ENCODE data around the gene ZC3H12A.

ZC3H12A gene

GRCh38 chr1:37478451-37478881 is 4.1 kb downstream of the ZC3H12A start:
- H3K4me3 ChIP-seq (ENCODE audit: insufficient read length, low read depth) = no peak overlapping the region
- H3K9me3 ChIP-seq (ENCODE audit: insufficient read depth, low read length) = no peaks in the 10 kb centered on the region
- TF ChIP-seq ZNF274 (IDR thresholded peaks at IDR 0.05; ENCODE audit: low read depth, low read length) (no peak), YY1 (IDR thresholded peaks at IDR 0.05; ENCODE audit: insufficient read depth, insufficient read length) (no peak), SUZ12 (IDR thresholded peaks at IDR 0.05; ENCODE audit: extremely low read depth, insufficient read depth, insufficient read length) (no peak)
- H3K27me3 ChIP-seq (ENCODE audit: insufficient read depth, insufficient read length) = peaks cover 7% of the 10 kb centered on the region
- H3K9ac ChIP-seq (ENCODE audit: insufficient read length, low read depth) = peak overlapping the region; percentile 54
- peaks cover 79% of the 10 kb centered on the region for H3K36me3 ChIP-seq (ENCODE audit: insufficient read depth, insufficient read length, low read length)
- DNase-seq (ENCODE audit: low read depth, low spot score) = no peak
- peaks cover 47% of the 10 kb centered on the region for H3K4me1 ChIP-seq (ENCODE audit: insufficient read depth, insufficient read length)

GRCh38 chr1:37478890-37479254 is 4.5 kb downstream of the ZC3H12A start:
- TF ChIP-seq SUZ12 (IDR thresholded peaks at IDR 0.05; ENCODE audit: extremely low read depth, insufficient read depth, insufficient read length) = no peak
- TF ChIP-seq ZNF274 (IDR thresholded peaks at IDR 0.05; ENCODE audit: low read depth, low read length) = no peak
- no peak for TF ChIP-seq YY1 (IDR thresholded peaks at IDR 0.05; ENCODE audit: insufficient read depth, insufficient read length)
- Histone ChIP-seq H3K9ac (ENCODE audit: insufficient read length, low read depth) (peak overlapping the region; percentile 54), H3K27me3 (ENCODE audit: insufficient read depth, insufficient read length) (peaks cover 3% of the 10 kb centered on the region), H3K4me1 (ENCODE audit: insufficient read depth, insufficient read length) (peaks cover 47% of the 10 kb centered on the region), H3K9me3 (ENCODE audit: insufficient read depth, low read length) (no peaks in the 10 kb centered on the region), H3K36me3 (ENCODE audit: insufficient read depth, insufficient read length, low read length) (peaks cover 83% of the 10 kb centered on the region), H3K4me3 (ENCODE audit: insufficient read length, low read depth) (no peak overlapping the region)
- DNase-seq (ENCODE audit: low read depth, low spot score) = no peak

- peaks cover 47% of the 10 kb centered on the region for H3K4me1 ChIP-seq (ENCODE audit: insufficient read depth, insufficient read length)
- H3K27me3 ChIP-seq (ENCODE audit: insufficient read depth, insufficient read length) = no peaks in the 10 kb centered on the region
Observed at GRCh38 chr1:37479255-37480124, 5.1 kb downstream of the ZC3H12A start.

GRCh38 chr1:37480125-37480466 is 5.7 kb downstream of the ZC3H12A start:
- Histone ChIP-seq H3K36me3 (ENCODE audit: insufficient read depth, insufficient read length, low read length) (peaks cover 94% of the 10 kb centered on the region), H3K9me3 (ENCODE audit: insufficient read depth, low read length) (no peaks in the 10 kb centered on the region), H3K4me1 (ENCODE audit: insufficient read depth, insufficient read length) (peaks cover 46% of the 10 kb centered on the region), H3K27me3 (ENCODE audit: insufficient read depth, insufficient read length) (no peaks in the 10 kb centered on the region), H3K4me3 (ENCODE audit: insufficient read length, low read depth) (no peak overlapping the region), H3K9ac (ENCODE audit: insufficient read length, low read depth) (no peak overlapping the region)
- no peak for DNase-seq (ENCODE audit: low read depth, low spot score)
- TF ChIP-seq SUZ12 (IDR thresholded peaks at IDR 0.05; ENCODE audit: extremely low read depth, insufficient read depth, insufficient read length) (no peak), ZNF274 (IDR thresholded peaks at IDR 0.05; ENCODE audit: low read depth, low read length) (no peak), YY1 (IDR thresholded peaks at IDR 0.05; ENCODE audit: insufficient read depth, insufficient read length) (no peak)

More at GRCh38 chr1:37479255-37480124, 5.1 kb downstream of the ZC3H12A start:
- Histone ChIP-seq H3K9ac (ENCODE audit: insufficient read length, low read depth) (peak overlapping the region; percentile 54), H3K4me3 (ENCODE audit: insufficient read length, low read depth) (no peak overlapping the region), H3K36me3 (ENCODE audit: insufficient read depth, insufficient read length, low read length) (peaks cover 89% of the 10 kb centered on the region), H3K9me3 (ENCODE audit: insufficient read depth, low read length) (no peaks in the 10 kb centered on the region)
- no peak for DNase-seq (ENCODE audit: low read depth, low spot score)
- no peak for TF ChIP-seq YY1 (IDR thresholded peaks at IDR 0.05; ENCODE audit: insufficient read depth, insufficient read length)

GRCh38 chr1:37480581-37481288 is 6.4 kb downstream of the ZC3H12A start:
- Histone ChIP-seq H3K9me3 (ENCODE audit: insufficient read depth, low read length) (no peaks in the 10 kb centered on the region), H3K36me3 (ENCODE audit: insufficient read depth, insufficient read length, low read length) (peaks cover 91% of the 10 kb centered on the region), H3K4me1 (ENCODE audit: insufficient read depth, insufficient read length) (peaks cover 43% of the 10 kb centered on the region), H3K4me3 (ENCODE audit: insufficient read length, low read depth) (no peak overlapping the region), H3K9ac (ENCODE audit: insufficient read length, low read depth) (no peak overlapping the region), H3K27me3 (ENCODE audit: insufficient read depth, insufficient read length) (no peaks in the 10 kb centered on the region)
- no peak for DNase-seq (ENCODE audit: low read depth, low spot score)
- TF ChIP-seq SUZ12 (IDR thresholded peaks at IDR 0.05; ENCODE audit: extremely low read depth, insufficient read depth, insufficient read length) (no peak), ZNF274 (IDR thresholded peaks at IDR 0.05; ENCODE audit: low read depth, low read length) (no peak), YY1 (IDR thresholded peaks at IDR 0.05; ENCODE audit: insufficient read depth, insufficient read length) (no peak)

GRCh38 chr1:37481289-37482003 is 7.1 kb downstream of the ZC3H12A start:
- Histone ChIP-seq H3K9ac (ENCODE audit: insufficient read length, low read depth) (no peak overlapping the region), H3K9me3 (ENCODE audit: insufficient read depth, low read length) (no peaks in the 10 kb centered on the region), H3K36me3 (ENCODE audit: insufficient read depth, insufficient read length, low read length) (peaks cover 84% of the 10 kb centered on the region), H3K27me3 (ENCODE audit: insufficient read depth, insufficient read length) (no peaks in the 10 kb centered on the region), H3K4me3 (ENCODE audit: insufficient read length, low read depth) (no peak overlapping the region), H3K4me1 (ENCODE audit: insufficient read depth, insufficient read length) (peaks cover 38% of the 10 kb centered on the region)
- DNase-seq (ENCODE audit: low read depth, low spot score) = no peak
- no peak for TF ChIP-seq SUZ12 (IDR thresholded peaks at IDR 0.05; ENCODE audit: extremely low read depth, insufficient read depth, insufficient read length)
- TF ChIP-seq YY1 (IDR thresholded peaks at IDR 0.05; ENCODE audit: insufficient read depth, insufficient read length) = no peak
- TF ChIP-seq ZNF274 (IDR thresholded peaks at IDR 0.05; ENCODE audit: low read depth, low read length) = no peak
